GM23248 (cell line): ENCODE measurements around the gene ARL6IP1.

ENCODE experiments used
- EZH2 ChIP-seq: fragments of 200-600 bp; sonication (generic); IDR thresholded peaks from 2 replicates; pipeline ENCODE4 v1.6.1; 2018; ENCODE audit warnings: antibody characterized with exemption, mild to moderate bottlenecking; ENCODE audit not compliant: insufficient read depth, poor library complexity, severe bottlenecking
- EZH2phosphoT487 ChIP-seq: fragments of 200-600 bp; sonication (generic); IDR thresholded peaks from 2 replicates; pipeline ENCODE4 v1.6.1; 2018; ENCODE audit warnings: antibody characterized with exemption, moderate library complexity, mild to moderate bottlenecking, low read depth; ENCODE audit not compliant: insufficient read depth

GRCh38 chr16:18800293-18800692, 1.1 kb downstream of the ARL6IP1 start:
- TF ChIP-seq EZH2 (no peak), EZH2phosphoT487 (no peak)
